GM23338 (cell line): ENCODE measurements around the gene DPH7. TPM values are rescaled to one million over a fixed set of nuclear protein-coding genes. Genes with fewer than 3 reads are reported as not detected.
"Not testable (repeated sequence)": the region's sequence is repeated elsewhere in the genome, so short reads cannot be mapped to it uniquely, and the experiment has no call there.

Experiments
- ATAC-seq: fragments of 200-7000 bp; cut with Tn5 transposase; 3 replicates; pipeline ENCODE4 v1.9.1; 2020
- DNase-seq: peaks from one replicate; pipeline ENCODE4 v3.0.0-alpha.2; 2015; ENCODE audit warnings: low spot score
- H2AFZ ChIP-seq: fragments of 200-600 bp; sonication (generic); 2 replicates; pipeline ENCODE4 v1.8.0; 2016; ENCODE audit warnings: antibody characterized with exemption, mild to moderate bottlenecking, moderate library complexity
- H3F3A ChIP-seq: fragments of 200-600 bp; sonication (generic); replicated peaks from 2 replicates; pipeline ENCODE4 v1.8.0; 2017; ENCODE audit warnings: antibody characterized with exemption, mixed run types, low read depth
- H3K27ac ChIP-seq: fragments of 200-600 bp; sonication (generic); 2 replicates; pipeline ENCODE4 v1.6.1; 2016; ENCODE audit warnings: low read depth
- H3K27me3 ChIP-seq: fragments of 200-600 bp; sonication (generic); 2 replicates; pipeline ENCODE4 v1.8.0; 2016; ENCODE audit warnings: mild to moderate bottlenecking, mixed run types, moderate library complexity; ENCODE audit not compliant: insufficient read depth
- H3K36me3 ChIP-seq: fragments of 200-600 bp; sonication (generic); 2 replicates; pipeline ENCODE4 v1.8.0; 2016; ENCODE audit warnings: mild to moderate bottlenecking; ENCODE audit not compliant: insufficient read depth
- H3K4me1 ChIP-seq: fragments of 200-600 bp; sonication (generic); 2 replicates; pipeline ENCODE4 v1.8.0; 2016; ENCODE audit warnings: mild to moderate bottlenecking, moderate library complexity; ENCODE audit not compliant: insufficient read depth
- H3K4me2 ChIP-seq: fragments of 200-600 bp; sonication (generic); 2 replicates; pipeline ENCODE4 v1.7.1; 2017; ENCODE audit warnings: mixed run types
- H3K4me3 ChIP-seq: fragments of 200-600 bp; sonication (generic); 2 replicates; pipeline ENCODE4 v1.6.1; 2016; ENCODE audit warnings: mixed run types
- H3K79me2 ChIP-seq: fragments of 200-600 bp; sonication (generic); replicated peaks from 2 replicates; pipeline ENCODE4 v1.8.0; 2017; ENCODE audit warnings: mild to moderate bottlenecking; ENCODE audit not compliant: insufficient read depth
- H3K9me2 ChIP-seq: fragments of 200-600 bp; sonication (generic); 2 replicates; pipeline ENCODE4 v1.8.0; 2017; ENCODE audit not compliant: insufficient read depth
- H4K20me1 ChIP-seq: fragments of 200-600 bp; sonication (generic); replicated peaks from 2 replicates; pipeline ENCODE4 v1.8.0; 2017; ENCODE audit warnings: mild to moderate bottlenecking; ENCODE audit not compliant: insufficient read depth
- H3K27ac Mint-ChIP-seq: 2 replicates; pipeline ENCODE4 v1.8.0; 2020; ENCODE audit warnings: inconsistent platforms, mild to moderate bottlenecking, moderate library complexity, mixed read lengths
- H3K27me3 Mint-ChIP-seq: 3 replicates; pipeline ENCODE4 v1.8.0; 2022; ENCODE audit warnings: low read depth, mild to moderate bottlenecking, moderate library complexity, mixed read lengths, inconsistent platforms; ENCODE audit not compliant: insufficient read depth, poor library complexity
- H3K36me3 Mint-ChIP-seq: 3 replicates; pipeline ENCODE4 v1.8.0; 2021; ENCODE audit warnings: low read depth, mild to moderate bottlenecking, inconsistent platforms, moderate library complexity, mixed read lengths
- H3K4me1 Mint-ChIP-seq: 3 replicates; pipeline ENCODE4 v1.8.0; 2020; ENCODE audit warnings: mild to moderate bottlenecking, inconsistent platforms, mixed read lengths
- H3K4me3 Mint-ChIP-seq: 3 replicates; pipeline ENCODE4 v1.8.0; 2021; ENCODE audit warnings: moderate library complexity, mild to moderate bottlenecking, inconsistent platforms, mixed read lengths
- H3K9me3 Mint-ChIP-seq: 3 replicates; pipeline ENCODE4 v1.8.0; 2020; ENCODE audit warnings: moderate library complexity, mild to moderate bottlenecking, inconsistent platforms, mixed read lengths
- EZH2 ChIP-seq: fragments of 200-600 bp; sonication (generic); IDR thresholded peaks from one replicate; pipeline ENCODE4 v1.8.0; 2017; ENCODE audit warnings: antibody characterized with exemption, mild to moderate bottlenecking, low read depth; ENCODE audit not compliant: unreplicated experiment
- JUNB ChIP-seq: IDR thresholded peaks from one replicate; pipeline ENCODE4 v1.6.1; 2016; ENCODE audit warnings: antibody characterized with exemption; ENCODE audit not compliant: unreplicated experiment
- NANOG ChIP-seq: IDR thresholded peaks from 2 replicates; pipeline ENCODE4 v1.6.1; 2016; ENCODE audit warnings: antibody characterized with exemption, borderline replicate concordance
- POLR2AphosphoS5 ChIP-seq: IDR thresholded peaks from 2 replicates; pipeline ENCODE4 v1.6.1; 2016; ENCODE audit warnings: antibody characterized with exemption, low read depth
- REST ChIP-seq: IDR thresholded peaks from one replicate; pipeline ENCODE4 v1.6.1; 2018; ENCODE audit warnings: antibody characterized with exemption; ENCODE audit not compliant: unreplicated experiment
- STAT1 ChIP-seq: IDR thresholded peaks from one replicate; pipeline ENCODE4 v1.6.1; 2016; ENCODE audit warnings: antibody characterized with exemption; ENCODE audit not compliant: unreplicated experiment
- ZNF114 ChIP-seq: fragments of 250-450 bp; sonication (Bioruptor Pico); IDR thresholded peaks from 2 replicates; pipeline ENCODE4 v1.5.0; 2020; ENCODE audit warnings: mild to moderate bottlenecking, moderate library complexity
- polyA plus RNA-seq: library from polyadenylated mRNA; unstranded; fragments of >200 nt; fragmentation: Nextera tagmentation; extraction: Ambion mirVana; gene quantifications from 2 replicates; pipeline ENCODE4 v1.2.1, GENCODE V29; 2016
- total RNA-seq: library from RNA; depleted of rRNA; stranded (reverse); fragments of >200 nt; shearing (Covaris generic); gene quantifications from 2 replicates; pipeline ENCODE4 v1.2.3, GENCODE V29; 2014

The DPH7 gene
- total and polyA plus RNA-seq, 2 experiments from 2014 or later: 44.5 to 68.8 TPM

- Histone ChIP-seq H4K20me1 (no peaks in the 10 kb centered on the region), H3K27ac (no peak overlapping the region), H3K27me3 (no peaks in the 10 kb centered on the region), H3F3A (no peaks in the 10 kb centered on the region), H3K4me1 (no peaks in the 10 kb centered on the region), H3K4me3 (no peak overlapping the region), H3K79me2 (no peaks in the 10 kb centered on the region), H3K9me2 (no peaks in the 10 kb centered on the region), H3K4me2 (no peak overlapping the region), H2AFZ (no peak overlapping the region), H3K36me3 (no peaks in the 10 kb centered on the region)
- DNase-seq (no peak), ATAC-seq (no peak)
- TF ChIP-seq STAT1: no peak
- no peak for TF ChIP-seq ZNF114
- no peak for TF ChIP-seq JUNB
- TF ChIP-seq EZH2: no peak
- no peak for TF ChIP-seq NANOG
- Mint-ChIP-seq H3K27ac (no peak overlapping the region), H3K27me3 (peaks cover 13% of the 10 kb centered on the region), H3K4me1 (no peaks in the 10 kb centered on the region), H3K36me3 (peaks cover 8% of the 10 kb centered on the region; the same call in 1 of the 3 replicates), H3K4me3 (no peak overlapping the region), H3K9me3 (0 out of 3 replicates have a peak, but pooled peaks cover 3% of the 10 kb centered on the region)
These were observed 57.9 kb downstream of the DPH7 start for GRCh38 chr9:137520614-137521404.

GRCh38 chr9:137519553-137519952, 59.2 kb downstream of the DPH7 start:
- H3K27ac Mint-ChIP-seq: no peak overlapping the region
- no peak for DNase-seq
- Histone ChIP-seq H3K27ac (no peak overlapping the region), H4K20me1 (no peaks in the 10 kb centered on the region), H3K4me3 (no peak overlapping the region), H3K27me3 (no peaks in the 10 kb centered on the region), H2AFZ (no peak overlapping the region), H3K9me2 (no peaks in the 10 kb centered on the region), H3F3A (no peaks in the 10 kb centered on the region), H3K4me2 (no peak overlapping the region), H3K79me2 (no peaks in the 10 kb centered on the region), H3K4me1 (no peaks in the 10 kb centered on the region), H3K36me3 (no peaks in the 10 kb centered on the region)
- H3K27me3 Mint-ChIP-seq: peaks cover 13% of the 10 kb centered on the region
- H3K36me3 Mint-ChIP-seq: peaks cover 8% of the 10 kb centered on the region; the same call in 1 of the 3 replicates
- no peak for ATAC-seq
- no peaks in the 10 kb centered on the region for H3K4me1 Mint-ChIP-seq
- no peak for TF ChIP-seq POLR2AphosphoS5
- no peak for TF ChIP-seq REST
- 0 out of 3 replicates have a peak, but pooled peaks cover 3% of the 10 kb centered on the region for H3K9me3 Mint-ChIP-seq
- no peak overlapping the region for H3K4me3 Mint-ChIP-seq

- H3K27me3 ChIP-seq: not testable (repeated sequence)
These were observed 59.9 kb downstream of the DPH7 start for GRCh38 chr9:137518661-137519459.

More at GRCh38 chr9:137518661-137519459, 59.9 kb downstream of the DPH7 start:
- H3K27ac ChIP-seq, H3K36me3 Mint-ChIP-seq, H3K9me2 ChIP-seq, H3K79me2 ChIP-seq, H4K20me1 ChIP-seq, DNase-seq, H3K9me3 Mint-ChIP-seq, H3K27ac Mint-ChIP-seq, H3K36me3 ChIP-seq, H3K4me1 ChIP-seq, H3K4me3 ChIP-seq, H3K4me3 Mint-ChIP-seq, H3F3A ChIP-seq, H3K4me2 ChIP-seq, H2AFZ ChIP-seq, H3K4me1 Mint-ChIP-seq, ATAC-seq: not testable (repeated sequence)
- peaks cover 11% of the 10 kb centered on the region for H3K27me3 Mint-ChIP-seq
